HL-60 (cell line): Measurements from ENCODE around the gene CRYZL1.
"Not testable (repeated sequence)": the region's sequence is repeated elsewhere in the genome, so short reads cannot be mapped to it uniquely, and the experiment has no call there.

Experiments used
- DNase-seq, 2 experiments: peaks; one replicate each; pipeline ENCODE4 v3.0.0-alpha.2; 2010 to 2020; ENCODE audit warnings: low read depth in 1 of 2, low spot score in 1 of 2
- H3K27ac ChIP-seq: fragments of 250-450 bp; sonication (Bioruptor Pico); replicated peaks from 2 replicates; pipeline ENCODE4 v1.5.1; 2020; ENCODE audit warnings: mild to moderate bottlenecking, moderate library complexity
- H3K27me3 ChIP-seq: fragments of 250-450 bp; sonication (Bioruptor Pico); 2 replicates; pipeline ENCODE4 v1.5.1; 2021; ENCODE audit warnings: mild to moderate bottlenecking, moderate library complexity; ENCODE audit not compliant: insufficient read depth, poor library complexity, severe bottlenecking
- H3K4me3 ChIP-seq: replicated peaks from 2 replicates; pipeline ENCODE4 v1.5.1; 2011; ENCODE audit warnings: mild to moderate bottlenecking, control low read depth, low read length; ENCODE audit not compliant: insufficient read depth
- GABPA ChIP-seq: IDR thresholded peaks from 2 replicates; pipeline ENCODE4 v1.6.1; 2012; ENCODE audit warnings: low read depth
- POLR2AphosphoS5 ChIP-seq: IDR thresholded peaks from 2 replicates; pipeline ENCODE4 v1.6.1; 2012; ENCODE audit warnings: low read depth
- SPI1 ChIP-seq: IDR thresholded peaks from 2 replicates; pipeline ENCODE4 v1.6.1; 2012; ENCODE audit warnings: low read depth, mild to moderate bottlenecking, borderline replicate concordance
- TF ChIP-seq, protein P1 (sequence below): IDR thresholded peaks from one replicate; pipeline ENCODE4 v1.5.1; 2011; ENCODE audit warnings: low read length, control low read depth, inconsistent platforms; ENCODE audit not compliant: insufficient read depth
- TF ChIP-seq, protein P2 (sequence below): IDR thresholded peaks from 2 replicates; pipeline ENCODE4 v1.6.1; 2012; ENCODE audit warnings: low read depth; ENCODE audit not compliant: insufficient replicate concordance

The CRYZL1 gene

DNA sequence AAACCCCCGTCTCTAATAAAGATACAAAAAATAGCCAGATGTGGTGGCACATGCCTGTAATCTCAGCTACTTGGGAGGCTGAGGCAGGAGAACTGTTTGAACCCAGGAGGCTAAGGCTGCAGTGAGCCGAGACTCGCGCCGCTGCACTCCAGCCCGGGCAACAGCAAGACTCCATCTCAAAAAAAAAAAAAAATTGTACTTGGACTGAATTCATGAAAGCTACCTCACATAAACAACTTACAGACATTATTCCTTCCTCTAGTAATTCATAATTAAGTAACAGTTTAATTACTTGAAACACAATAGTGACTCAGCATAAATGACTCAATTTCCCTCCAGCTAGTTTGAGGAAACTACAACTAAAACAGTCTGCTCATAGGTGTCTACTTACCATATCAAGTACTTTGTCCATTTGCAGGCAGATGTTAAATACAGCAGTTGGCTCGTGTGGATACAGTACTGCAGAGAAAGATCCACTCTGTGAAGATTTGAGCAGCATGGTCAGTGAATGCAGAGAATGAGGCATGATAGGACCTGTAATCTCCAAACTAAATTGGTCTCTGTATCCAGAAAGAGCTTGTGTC, 62.5 kb downstream of the CRYZL1 start:
- peak overlapping the region; percentile 28 for H3K27ac ChIP-seq
- no peaks in the 10 kb centered on the region for H3K27me3 ChIP-seq
- no peak for DNase-seq
- TF ChIP-seq, protein P1, sequence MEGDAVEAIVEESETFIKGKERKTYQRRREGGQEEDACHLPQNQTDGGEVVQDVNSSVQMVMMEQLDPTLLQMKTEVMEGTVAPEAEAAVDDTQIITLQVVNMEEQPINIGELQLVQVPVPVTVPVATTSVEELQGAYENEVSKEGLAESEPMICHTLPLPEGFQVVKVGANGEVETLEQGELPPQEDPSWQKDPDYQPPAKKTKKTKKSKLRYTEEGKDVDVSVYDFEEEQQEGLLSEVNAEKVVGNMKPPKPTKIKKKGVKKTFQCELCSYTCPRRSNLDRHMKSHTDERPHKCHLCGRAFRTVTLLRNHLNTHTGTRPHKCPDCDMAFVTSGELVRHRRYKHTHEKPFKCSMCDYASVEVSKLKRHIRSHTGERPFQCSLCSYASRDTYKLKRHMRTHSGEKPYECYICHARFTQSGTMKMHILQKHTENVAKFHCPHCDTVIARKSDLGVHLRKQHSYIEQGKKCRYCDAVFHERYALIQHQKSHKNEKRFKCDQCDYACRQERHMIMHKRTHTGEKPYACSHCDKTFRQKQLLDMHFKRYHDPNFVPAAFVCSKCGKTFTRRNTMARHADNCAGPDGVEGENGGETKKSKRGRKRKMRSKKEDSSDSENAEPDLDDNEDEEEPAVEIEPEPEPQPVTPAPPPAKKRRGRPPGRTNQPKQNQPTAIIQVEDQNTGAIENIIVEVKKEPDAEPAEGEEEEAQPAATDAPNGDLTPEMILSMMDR = no peak
- TF ChIP-seq, protein P2, sequence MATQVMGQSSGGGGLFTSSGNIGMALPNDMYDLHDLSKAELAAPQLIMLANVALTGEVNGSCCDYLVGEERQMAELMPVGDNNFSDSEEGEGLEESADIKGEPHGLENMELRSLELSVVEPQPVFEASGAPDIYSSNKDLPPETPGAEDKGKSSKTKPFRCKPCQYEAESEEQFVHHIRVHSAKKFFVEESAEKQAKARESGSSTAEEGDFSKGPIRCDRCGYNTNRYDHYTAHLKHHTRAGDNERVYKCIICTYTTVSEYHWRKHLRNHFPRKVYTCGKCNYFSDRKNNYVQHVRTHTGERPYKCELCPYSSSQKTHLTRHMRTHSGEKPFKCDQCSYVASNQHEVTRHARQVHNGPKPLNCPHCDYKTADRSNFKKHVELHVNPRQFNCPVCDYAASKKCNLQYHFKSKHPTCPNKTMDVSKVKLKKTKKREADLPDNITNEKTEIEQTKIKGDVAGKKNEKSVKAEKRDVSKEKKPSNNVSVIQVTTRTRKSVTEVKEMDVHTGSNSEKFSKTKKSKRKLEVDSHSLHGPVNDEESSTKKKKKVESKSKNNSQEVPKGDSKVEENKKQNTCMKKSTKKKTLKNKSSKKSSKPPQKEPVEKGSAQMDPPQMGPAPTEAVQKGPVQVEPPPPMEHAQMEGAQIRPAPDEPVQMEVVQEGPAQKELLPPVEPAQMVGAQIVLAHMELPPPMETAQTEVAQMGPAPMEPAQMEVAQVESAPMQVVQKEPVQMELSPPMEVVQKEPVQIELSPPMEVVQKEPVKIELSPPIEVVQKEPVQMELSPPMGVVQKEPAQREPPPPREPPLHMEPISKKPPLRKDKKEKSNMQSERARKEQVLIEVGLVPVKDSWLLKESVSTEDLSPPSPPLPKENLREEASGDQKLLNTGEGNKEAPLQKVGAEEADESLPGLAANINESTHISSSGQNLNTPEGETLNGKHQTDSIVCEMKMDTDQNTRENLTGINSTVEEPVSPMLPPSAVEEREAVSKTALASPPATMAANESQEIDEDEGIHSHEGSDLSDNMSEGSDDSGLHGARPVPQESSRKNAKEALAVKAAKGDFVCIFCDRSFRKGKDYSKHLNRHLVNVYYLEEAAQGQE = no peak
- TF ChIP-seq POLR2AphosphoS5 = peak; percentile 19
- TF ChIP-seq SPI1 = no peak
- no peak for TF ChIP-seq GABPA
- no peak overlapping the region for H3K4me3 ChIP-seq

DNA sequence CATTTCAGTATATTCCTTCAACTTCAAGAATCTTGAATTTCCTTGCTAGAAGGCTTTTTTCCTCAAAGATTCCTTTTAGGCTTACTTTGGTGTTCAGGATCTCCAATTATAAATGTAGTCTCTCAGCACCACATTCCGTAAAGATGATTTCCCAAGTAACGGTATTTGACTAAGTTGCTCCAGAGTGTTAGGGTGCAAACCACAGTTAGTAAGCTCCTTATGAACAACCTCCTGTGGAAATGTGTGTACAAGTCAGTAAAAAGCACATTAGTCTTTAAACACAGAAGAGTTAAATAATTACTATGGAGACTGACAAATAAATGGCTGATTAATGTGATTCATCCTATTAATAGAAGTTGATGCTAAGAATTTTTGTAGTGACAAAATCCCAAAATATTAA, 63.3 kb downstream of the CRYZL1 start:
- H3K4me3 ChIP-seq = no peak overlapping the region
- TF ChIP-seq GABPA (no peak), SPI1 (no peak), POLR2AphosphoS5 (no peak)
- TF ChIP-seq, protein P1 = no peak
- TF ChIP-seq, protein P2 = no peak
- H3K27ac ChIP-seq = no peak overlapping the region
- no peak for DNase-seq
- no peaks in the 10 kb centered on the region for H3K27me3 ChIP-seq

DNA sequence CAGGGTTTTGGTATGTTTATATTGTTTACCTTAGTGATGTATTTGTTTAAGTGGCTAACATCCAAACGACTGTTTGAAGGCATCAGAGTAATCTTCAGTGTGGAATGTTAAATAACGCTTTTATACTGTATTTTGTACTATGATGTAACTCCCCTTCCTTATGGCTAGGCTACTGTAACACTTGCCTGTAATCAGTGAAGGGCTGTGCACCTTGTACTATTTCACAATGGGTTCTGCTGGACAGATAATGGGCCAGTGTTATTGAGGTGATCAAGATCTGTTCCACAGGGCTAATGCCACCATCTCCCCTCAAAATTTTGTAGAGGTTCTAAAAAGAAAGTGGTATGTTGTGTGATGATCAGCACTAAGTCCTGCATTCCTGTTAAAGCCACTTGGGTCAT, 64.8 kb downstream of the CRYZL1 start:
- H3K4me3 ChIP-seq, H3K27ac ChIP-seq, DNase-seq, H3K27me3 ChIP-seq: not testable (repeated sequence)

DNA sequence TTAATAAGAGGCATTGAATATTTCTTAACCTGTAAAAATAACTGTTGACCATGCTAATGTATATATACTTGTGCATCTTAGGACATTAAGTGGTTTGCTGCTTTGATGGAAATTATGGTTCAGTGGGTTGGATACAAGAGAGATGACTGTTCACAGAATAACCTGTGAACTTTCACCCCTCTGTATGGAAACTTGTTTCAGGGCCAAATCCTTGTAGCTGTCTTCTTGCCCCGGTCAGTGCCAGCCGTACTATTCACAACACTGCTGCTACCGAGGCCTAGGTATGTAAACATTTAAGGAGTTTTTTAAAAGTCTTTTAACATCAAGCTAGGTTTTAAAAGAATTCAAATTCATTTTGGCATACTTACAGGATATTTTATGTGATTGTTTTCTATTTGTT, 69.2 kb downstream of the CRYZL1 start:
- no peak overlapping the region for H3K4me3 ChIP-seq
- TF ChIP-seq, protein P2 = no peak
- no peak for TF ChIP-seq SPI1
- no peak for TF ChIP-seq GABPA
- no peak for TF ChIP-seq POLR2AphosphoS5
- TF ChIP-seq, protein P1 = no peak
- no peaks in the 10 kb centered on the region for H3K27me3 ChIP-seq
- DNase-seq = no peak
- no peak overlapping the region for H3K27ac ChIP-seq
